Stimulated activated CD8-positive, alpha-beta memory T cell treated with anti-CD3 and anti-CD28 coated beads, Interleukin-12 subunit alpha, Interleukin-12 subunit beta, amount 100 ng/mL, for 24 hours (primary cell): ENCODE results near the gene LIMCH1.

ENCODE experiments used
- DNase-seq: peaks from one replicate; pipeline ENCODE4 v3.0.0-alpha.2; 2020; ENCODE audit errors: extremely low read depth

Gene LIMCH1

DNA sequence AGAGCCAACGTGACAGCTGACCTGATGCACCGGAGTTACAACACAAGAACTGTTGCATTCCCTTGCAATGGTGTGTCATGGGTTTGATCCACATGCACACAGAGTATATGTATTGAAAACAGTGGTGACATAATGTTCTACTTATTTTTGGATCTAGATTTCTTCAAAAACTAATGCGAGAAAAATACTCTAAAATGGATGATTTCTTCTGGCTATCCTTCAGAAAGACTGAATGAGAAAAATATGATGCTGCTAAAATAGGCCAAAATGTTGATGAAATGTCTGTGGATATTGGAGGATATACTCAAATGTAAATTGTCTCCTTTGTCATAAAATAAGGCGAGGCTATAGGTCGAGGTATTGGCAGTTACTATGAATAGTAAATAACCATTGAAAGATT lies 30.4 kb downstream of the LIMCH1 start:
- no peak for DNase-seq

- no peak for DNase-seq
These were observed 32.0 kb downstream of the LIMCH1 start for GRCh38 chr4:41569961-41570360.

GRCh38 chr4:41571422-41571821 lies 33.5 kb downstream of the LIMCH1 start:
- no peak for DNase-seq

GRCh38 chr4:41572516-41572915 lies 34.6 kb downstream of the LIMCH1 start:
- DNase-seq = no peak

- DNase-seq = no peak
These were observed 35.0 kb downstream of the LIMCH1 start for GRCh38 chr4:41572956-41573355.

DNA sequence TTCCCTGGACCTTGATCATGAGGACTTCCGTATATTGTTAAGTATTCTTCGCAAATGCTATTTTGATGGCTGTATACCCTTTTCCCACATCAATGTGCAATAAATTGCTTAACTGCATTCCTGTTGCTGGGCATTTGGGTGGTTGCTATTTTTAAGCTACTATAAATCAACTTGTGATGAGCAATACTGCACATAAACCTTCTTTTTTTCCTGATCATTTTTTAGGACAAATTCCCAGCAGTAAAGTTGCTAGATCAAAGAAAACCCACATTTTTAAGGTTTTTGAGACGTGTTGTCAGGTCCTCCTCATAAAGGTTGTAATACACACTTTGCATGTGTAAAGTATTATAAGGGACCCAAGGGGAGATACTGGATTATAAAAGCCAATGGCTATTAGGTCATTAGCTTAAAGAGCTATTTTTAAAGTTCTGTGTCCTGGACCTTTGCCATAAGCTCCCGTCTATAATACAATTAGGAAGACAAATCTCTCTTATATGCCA lies 35.6 kb downstream of the LIMCH1 start:
- DNase-seq = no peak

DNA sequence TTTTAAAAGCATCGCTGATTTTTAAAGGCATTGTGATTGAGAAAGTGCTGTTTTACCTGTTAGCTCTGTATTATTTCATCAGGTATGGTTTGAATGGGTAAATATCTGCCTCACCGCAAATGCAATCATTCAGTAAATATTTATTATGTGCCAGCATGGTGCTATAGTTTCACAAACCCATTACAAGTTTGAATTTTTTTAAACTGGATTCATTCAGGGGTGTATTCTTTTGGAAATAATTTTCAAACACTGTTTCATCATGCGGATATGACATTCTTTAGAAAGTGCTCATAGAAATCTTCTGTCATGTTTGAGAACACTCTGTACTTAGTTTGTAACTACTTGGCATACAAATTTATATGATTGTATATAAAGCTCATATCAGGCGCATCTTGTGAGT lies 37.2 kb downstream of the LIMCH1 start:
- no peak for DNase-seq

- DNase-seq = no peak
These were observed 37.7 kb downstream of the LIMCH1 start for GRCh38 chr4:41575665-41576064.

- DNase-seq = no peak
These were observed 41.1 kb downstream of the LIMCH1 start for GRCh38 chr4:41579043-41579442.

DNA sequence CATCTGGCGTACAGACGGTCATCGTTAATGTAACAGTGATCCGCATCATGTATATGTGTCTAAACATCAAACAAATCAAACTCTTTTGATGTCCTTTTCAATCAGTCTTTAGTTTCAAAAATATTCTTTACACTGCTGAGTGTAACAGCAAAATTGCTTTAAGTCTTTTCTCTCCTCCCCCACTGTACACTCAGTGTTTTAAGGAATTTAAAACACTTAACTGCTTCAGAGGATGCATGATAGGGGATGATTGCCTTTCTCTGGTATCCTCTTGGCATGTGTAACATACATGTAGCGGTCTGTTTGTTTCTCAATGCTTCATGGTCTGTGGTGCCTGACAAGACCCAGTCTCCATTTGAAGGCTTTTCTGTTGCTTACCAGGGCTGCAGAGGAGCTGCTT lies 41.6 kb downstream of the LIMCH1 start:
- no peak for DNase-seq

DNA sequence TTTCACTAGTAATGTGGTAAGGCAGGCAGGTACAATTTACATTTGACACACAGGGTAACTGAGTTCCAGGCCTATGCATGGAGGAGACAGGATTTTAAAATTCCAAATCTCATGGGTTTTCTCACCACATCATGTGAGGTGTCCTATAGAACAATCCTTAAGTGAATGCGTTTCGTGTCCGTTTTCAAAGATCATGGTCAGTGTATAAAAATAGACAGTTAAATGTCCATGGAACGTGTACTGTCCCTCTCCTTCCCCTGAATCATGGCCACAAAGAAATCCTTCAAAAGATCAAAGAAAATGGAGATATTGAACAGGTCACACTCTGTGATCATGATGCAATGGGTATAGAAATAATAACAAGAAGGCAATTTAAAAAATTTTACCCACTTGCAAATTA lies 42.0 kb downstream of the LIMCH1 start:
- DNase-seq = no peak

DNA sequence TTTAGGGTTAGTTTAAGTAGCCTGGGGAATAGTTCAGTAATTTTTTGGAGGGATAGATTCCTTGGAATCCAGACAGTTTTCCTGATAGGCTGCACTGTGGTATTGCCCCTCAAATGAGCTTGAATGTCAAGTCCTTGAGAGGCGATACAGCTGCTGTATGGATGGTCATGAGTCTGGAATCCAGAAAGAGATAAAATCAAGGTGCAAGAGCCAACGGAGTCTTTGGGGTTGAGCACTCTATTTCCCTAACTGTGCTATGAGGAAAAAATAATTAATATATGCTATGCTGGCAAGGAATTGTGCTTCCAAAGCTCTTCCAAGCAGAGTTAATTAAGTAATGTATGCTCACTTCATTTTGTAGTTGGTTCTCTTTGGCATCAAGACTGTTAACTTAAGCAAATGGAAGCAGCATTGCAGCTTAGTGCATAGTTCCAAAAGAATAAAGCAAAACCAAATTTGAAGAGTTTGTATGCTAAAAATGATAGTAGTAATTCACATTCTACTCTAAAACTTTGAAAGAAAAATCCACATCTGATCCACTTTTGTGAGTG lies 48.8 kb downstream of the LIMCH1 start:
- no peak for DNase-seq

GRCh38 chr4:41587286-41587685 lies 49.3 kb downstream of the LIMCH1 start:
- no peak for DNase-seq

DNA sequence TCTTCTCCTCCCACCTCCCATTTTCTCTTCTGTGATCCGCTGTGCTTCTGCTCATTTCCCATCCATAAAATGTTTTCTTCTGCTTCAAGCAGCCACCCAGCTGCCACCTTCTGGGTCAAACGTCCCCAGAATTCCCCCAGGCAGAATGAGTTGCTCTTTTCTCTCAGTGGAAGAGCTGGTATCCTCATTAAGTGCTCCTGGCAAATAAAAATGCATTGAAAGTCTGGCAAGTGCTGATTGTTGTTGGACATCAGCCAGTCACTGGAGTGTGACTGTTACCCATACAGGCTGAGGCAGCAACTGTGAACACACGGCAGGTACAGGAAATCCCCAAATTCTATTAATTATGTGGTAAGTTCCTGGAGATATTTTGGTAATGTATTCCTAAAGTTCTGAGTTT lies 52.6 kb downstream of the LIMCH1 start:
- no peak for DNase-seq

DNA sequence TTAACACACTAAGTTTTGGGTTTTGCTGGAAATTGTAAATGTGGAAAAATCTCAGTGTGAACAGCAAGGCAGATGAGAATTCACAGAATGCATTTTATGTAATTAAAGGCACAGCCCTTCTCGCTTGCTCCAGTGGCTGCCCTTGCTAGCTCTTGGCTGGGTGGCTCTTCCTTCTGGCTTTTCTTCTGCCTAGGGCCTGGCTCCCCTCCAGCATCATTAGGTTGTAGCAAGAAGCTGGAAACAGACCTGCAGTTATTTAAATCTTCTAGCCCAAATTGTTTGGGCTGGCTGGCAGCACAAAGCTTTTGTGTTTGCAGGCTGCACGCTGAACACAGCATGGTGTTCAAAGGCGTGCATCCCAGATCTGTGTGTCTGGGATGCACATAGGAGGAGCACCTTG lies 56.5 kb downstream of the LIMCH1 start:
- DNase-seq = no peak

DNA sequence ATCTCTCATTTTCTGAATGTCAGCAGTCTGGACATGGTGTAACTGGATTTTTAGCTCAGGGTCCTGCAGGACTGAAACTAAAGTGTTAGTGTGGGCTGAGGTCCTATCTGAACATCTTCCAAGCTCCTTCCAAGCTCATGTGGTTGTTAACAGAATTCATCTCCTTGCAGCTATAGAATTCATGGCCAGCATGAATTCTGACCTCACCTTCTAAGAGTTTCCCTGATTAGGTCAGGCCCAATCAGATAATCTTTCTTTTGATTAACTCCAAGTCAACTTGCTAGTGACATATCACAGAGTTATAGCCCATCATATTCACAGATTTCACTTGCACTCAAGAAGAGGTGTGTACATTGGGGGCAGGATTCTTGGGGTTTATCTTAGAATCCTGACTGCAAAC lies 59.5 kb downstream of the LIMCH1 start:
- no peak for DNase-seq

DNA sequence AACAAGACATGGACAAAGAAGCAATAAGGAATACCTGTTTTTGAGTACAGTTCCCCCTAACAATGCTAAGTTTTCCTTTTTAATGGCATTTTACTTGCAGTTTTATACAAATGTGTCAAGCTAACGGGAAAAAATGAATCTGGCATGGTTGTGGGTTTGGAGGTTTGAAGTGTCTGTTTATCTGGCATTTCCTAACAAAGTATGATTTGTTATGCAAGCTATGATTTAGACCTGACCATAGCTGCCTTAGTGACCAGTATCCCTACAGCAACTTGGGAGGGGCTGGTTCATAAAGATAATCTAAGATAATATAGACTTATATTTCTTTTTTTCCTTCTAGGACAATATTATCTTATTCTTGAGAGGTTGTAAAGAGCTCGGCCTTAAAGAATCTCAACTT lies 60.6 kb downstream of the LIMCH1 start:
- DNase-seq = no peak

DNA sequence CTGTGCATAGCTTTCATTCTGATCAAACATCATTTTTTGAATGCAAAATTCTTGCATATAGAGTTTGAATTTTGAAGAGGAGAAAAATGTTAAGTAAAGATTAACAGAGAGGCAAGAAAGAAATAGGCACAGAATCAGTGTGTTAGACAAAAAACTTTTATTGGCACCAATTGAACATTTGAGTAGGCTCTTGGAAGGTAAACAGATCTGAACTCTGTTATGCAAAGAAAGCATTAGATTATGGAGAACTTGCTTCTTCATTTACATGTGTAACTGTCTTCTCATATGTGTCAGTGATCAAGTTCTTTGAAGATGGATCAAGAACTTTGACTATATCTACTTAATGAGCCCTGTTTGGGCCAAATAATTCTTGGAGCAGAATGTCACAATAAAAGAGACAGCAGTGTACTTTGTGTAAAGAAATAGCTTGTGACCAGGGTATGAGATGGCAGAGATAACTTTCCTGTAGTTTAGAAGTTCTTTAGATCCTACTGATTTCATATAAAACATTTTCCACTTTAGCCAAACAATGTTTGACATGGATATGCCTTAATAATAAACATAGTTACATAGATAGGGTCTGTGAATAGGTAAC lies 61.3 kb downstream of the LIMCH1 start:
- DNase-seq = no peak

DNA sequence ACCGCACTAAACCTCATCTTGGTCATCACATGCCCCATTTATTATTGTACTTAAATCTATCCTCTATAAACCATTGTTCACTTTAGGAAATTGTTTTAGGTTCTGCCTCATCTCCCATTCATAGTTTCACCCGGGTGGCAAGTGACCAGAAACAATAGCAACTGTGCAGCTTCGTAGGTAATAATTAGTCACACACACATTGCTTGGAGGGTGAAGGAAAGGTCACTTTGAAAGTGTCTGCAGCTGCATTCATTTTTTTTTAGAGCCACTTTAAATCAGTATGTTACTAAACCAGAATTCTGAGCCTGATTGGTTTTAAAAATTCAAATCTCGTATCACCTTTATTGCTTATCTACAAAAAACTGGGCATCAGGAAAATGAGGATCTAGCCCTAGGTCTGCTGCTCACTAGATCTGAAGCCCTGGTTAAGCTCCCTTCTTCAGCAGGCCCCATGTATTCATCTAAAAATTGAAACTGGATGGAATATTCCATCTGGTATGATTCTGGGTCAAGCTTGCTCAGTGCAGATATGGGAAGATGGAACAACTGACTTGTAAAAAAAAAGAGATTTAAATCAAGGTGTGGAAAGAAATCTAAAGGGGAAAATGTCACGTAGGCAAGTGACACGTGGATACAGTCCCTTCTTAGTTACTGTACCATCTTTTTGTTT lies 62.4 kb downstream of the LIMCH1 start:
- no peak for DNase-seq

DNA sequence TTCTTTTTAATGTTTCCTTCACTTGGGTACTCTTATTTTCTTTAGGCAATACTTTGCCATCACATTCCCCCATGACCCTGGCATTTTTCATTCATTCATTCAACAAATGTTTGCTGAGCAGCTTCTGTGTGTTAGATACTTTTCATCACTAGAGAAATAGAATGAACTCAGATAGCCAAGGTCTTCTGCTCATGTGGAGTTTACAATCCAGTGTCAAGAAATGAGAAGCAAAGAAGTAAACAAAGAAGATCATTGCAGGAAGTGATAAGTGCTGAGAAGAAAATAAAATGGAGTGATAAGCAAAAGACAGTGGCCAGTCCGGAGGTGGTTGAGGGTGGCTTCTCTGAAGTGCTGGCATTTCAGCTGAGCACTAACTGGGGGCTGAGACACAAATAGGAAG lies 63.1 kb downstream of the LIMCH1 start:
- no peak for DNase-seq

DNA sequence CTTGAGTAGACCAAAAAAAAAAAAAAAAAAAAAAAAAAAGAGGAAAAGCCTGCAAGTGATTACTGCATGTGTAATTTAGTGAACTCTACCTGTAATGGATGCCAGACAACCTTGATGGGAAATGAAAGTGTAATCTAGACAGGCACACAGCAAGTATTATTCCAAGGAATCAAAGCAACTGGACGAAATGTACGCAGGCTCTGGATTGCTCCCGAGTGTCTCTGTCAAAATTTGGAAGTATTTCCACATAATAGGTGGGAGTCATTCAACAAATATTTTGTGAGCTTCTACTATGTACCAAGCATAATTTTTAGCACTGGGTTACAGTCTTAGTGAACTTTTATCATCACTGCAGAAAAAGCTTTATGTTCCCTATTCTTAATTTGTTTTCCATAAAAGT lies 64.2 kb downstream of the LIMCH1 start:
- no peak for DNase-seq

DNA sequence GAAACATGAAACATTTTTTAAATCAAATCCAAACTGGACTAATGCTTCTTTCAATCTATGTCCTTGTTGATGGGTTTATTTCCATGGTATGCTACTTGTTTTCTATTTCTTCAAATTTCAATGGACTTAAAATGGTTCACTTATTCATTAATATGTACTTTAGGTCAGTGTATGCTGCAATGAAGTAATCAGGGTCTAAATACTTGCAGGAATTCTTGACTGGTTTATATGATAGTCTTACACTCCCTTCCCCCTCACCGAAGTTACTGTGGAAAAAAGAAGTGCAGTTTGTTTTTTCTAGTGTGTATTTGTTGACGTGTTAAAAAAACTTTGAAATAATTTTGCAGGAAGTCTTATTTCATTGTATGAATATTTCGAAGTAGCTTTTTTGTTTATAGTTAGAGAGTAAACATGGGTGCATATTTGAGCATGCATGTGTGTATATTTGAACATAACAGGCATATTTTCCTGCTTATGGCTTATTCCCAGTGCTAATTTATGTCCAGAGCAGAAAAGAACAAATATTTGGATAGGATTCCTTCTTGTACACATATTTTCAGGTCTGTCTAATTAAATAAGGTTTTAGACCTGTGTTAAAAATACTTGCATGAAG lies 65.0 kb downstream of the LIMCH1 start:
- DNase-seq = no peak

- DNase-seq = no peak
These were observed 71.9 kb downstream of the LIMCH1 start for GRCh38 chr4:41609851-41610250.
